GM19193 (cell line): ENCODE measurements around the gene MRPS27.

Experiments
- POLR2A ChIP-seq: IDR thresholded peaks from 4 replicates; pipeline ENCODE4 v1.6.1; 2011; ENCODE audit not compliant: insufficient read depth, insufficient read length; ENCODE audit errors: extremely low read depth

The MRPS27 gene

GRCh38 chr5:72305194-72306142 is 14.6 kb downstream of the MRPS27 start:
- no peak for TF ChIP-seq POLR2A

- TF ChIP-seq POLR2A = no peak
Measured at GRCh38 chr5:72302171-72302570, 17.9 kb downstream of the MRPS27 start.

- TF ChIP-seq POLR2A = peak; percentile 72
Measured at GRCh38 chr5:72301557-72301956, 18.5 kb downstream of the MRPS27 start.

- no peak for TF ChIP-seq POLR2A
Measured at GRCh38 chr5:72300590-72301339, 19.3 kb downstream of the MRPS27 start.

GRCh38 chr5:72298711-72299110 is 21.3 kb downstream of the MRPS27 start:
- no peak for TF ChIP-seq POLR2A

GRCh38 chr5:72296256-72296655 is 23.8 kb downstream of the MRPS27 start:
- no peak for TF ChIP-seq POLR2A

GRCh38 chr5:72295539-72295938 is 24.5 kb downstream of the MRPS27 start:
- no peak for TF ChIP-seq POLR2A

- TF ChIP-seq POLR2A = no peak
Measured at GRCh38 chr5:72294473-72294872, 25.6 kb downstream of the MRPS27 start.

GRCh38 chr5:72293495-72294055 is 26.5 kb downstream of the MRPS27 start:
- TF ChIP-seq POLR2A = no peak

GRCh38 chr5:72292411-72292810 is 27.6 kb downstream of the MRPS27 start:
- no peak for TF ChIP-seq POLR2A

- no peak for TF ChIP-seq POLR2A
Measured at GRCh38 chr5:72291601-72292000, 28.4 kb downstream of the MRPS27 start.

GRCh38 chr5:72290356-72291133 is 29.5 kb downstream of the MRPS27 start:
- no peak for TF ChIP-seq POLR2A

GRCh38 chr5:72288924-72289323 is 31.1 kb downstream of the MRPS27 start:
- TF ChIP-seq POLR2A = no peak

GRCh38 chr5:72286798-72287197 is 33.2 kb downstream of the MRPS27 start:
- TF ChIP-seq POLR2A = no peak

- no peak for TF ChIP-seq POLR2A
Measured at GRCh38 chr5:72285424-72285821, 34.6 kb downstream of the MRPS27 start.
